GM18868 (cell line): ENCODE data around the gene GSDMA.
"Not testable (repeated sequence)": the region's sequence is repeated elsewhere in the genome, so short reads cannot be mapped to it uniquely, and the experiment has no call there.

Experiments
- ATAC-seq: cut with Tn5 transposase; IDR thresholded peaks from one replicate; pipeline ENCODE4 v1.9.1; 2021; ENCODE audit warnings: mild to moderate bottlenecking, moderate library complexity; ENCODE audit not compliant: unreplicated experiment

The GSDMA gene

DNA sequence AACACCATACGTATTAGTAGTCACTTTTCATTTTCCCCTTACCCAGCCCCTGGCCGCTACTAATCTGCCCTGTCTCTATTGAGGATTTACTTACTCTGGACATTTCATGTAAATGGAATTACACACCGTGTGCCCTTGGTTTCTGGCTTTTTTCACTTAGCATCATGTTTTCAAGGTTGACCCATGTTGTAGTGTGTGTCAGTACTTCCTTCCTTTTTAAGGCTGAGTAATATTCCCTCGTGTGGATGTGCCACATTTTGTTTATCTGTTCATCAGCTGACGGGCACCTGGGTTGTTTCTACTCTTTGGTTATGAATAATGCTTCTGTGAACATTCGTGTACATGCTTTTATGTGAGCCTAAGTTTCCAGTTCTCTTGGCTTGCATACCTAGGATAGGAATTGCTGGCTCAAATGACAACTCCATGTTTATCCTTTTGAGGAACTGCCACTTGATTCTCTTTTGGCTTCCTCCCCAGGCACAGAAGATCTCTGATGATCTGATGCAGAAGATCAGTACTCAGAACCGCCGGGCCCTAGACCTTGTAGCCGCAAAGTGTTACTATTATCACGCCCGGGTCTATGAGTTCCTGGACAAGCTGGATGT is 25.5 kb downstream of the GSDMA start:
- no peak for ATAC-seq

DNA sequence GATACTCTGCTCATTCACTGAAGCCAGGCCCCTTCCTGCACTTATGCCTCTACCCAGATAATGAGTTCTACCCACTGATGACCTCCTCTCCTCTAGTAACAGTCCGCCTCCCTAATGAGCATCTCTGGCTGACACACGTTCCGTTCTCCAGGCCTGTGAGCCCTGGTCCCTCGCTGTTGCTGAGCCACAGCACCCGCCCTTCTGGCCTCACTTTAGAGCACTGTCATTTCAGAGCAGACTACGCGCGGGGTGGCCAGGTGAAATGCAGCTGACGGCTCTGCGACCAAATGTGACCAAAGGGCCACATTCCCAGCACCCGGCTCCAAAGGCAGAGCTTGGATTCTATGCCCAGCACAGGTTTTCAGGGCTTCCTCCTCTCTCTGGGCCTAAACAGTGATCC is 31.6 kb downstream of the GSDMA start:
- ATAC-seq = no peak

DNA sequence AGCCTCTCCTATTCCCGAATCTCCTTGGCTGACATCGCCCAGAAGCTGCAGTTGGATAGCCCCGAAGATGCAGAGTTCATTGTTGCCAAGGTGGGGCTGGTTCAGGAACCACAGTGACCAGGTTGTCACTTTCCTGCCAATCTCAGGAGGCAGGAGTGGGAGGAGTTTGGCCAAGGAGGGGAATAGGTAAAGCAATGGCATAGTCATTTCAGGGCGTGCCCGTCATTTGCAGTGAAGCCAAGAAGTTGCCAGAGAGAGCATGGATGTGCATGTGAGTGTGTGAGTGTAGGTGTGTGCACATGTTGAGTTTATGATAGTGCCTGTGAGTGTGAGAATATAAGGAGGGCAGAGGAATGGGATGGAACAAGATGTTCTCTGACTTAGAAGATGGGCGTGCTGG is 32.6 kb downstream of the GSDMA start:
- ATAC-seq = no peak

DNA sequence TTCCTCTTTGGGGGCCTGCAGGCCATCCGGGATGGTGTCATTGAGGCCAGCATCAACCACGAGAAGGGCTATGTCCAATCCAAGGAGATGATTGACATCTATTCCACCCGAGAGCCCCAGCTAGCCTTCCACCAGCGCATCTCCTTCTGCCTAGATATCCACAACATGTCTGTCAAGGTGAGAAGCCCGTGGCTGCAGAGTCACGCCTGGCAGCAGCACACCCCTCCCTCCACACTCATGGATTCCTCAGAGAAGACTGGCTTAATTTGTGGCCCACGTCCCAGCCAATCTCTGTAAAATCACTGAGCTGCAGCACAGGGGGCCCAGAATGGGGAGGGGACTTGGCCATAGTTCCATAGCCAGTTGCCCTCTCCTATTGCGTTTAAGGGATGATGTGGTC is 33.4 kb downstream of the GSDMA start:
- ATAC-seq = no peak

DNA sequence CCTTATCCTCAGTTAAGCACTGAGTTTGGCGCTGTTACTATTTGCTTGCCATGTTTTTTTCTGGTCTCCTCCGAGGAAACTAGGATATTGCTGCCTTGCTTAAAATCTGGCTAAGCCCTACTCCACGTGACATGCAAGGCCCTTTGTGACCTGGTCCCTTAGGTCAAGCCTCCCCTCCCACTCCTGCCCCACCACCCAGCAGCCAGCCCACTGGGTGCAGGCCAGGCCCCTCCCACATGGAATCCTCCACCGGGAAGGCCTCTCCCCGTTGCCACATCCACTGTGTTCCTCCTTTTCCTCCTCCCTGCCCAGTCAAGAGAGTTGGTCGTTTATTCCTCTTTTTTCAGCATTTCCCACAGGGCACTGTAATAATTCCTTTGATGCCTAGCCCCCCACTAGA is 34.0 kb downstream of the GSDMA start:
- no peak for ATAC-seq

DNA sequence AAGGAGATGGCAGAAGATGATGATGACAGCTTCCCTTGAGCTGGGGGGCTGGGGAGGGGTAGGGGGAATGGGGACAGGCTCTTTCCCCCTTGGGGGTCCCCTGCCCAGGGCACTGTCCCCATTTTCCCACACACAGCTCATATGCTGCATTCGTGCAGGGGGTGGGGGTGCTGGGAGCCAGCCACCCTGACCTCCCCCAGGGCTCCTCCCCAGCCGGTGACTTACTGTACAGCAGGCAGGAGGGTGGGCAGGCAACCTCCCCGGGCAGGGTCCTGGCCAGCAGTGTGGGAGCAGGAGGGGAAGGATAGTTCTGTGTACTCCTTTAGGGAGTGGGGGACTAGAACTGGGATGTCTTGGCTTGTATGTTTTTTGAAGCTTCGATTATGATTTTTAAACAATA is 34.7 kb downstream of the GSDMA start:
- ATAC-seq = no peak

DNA sequence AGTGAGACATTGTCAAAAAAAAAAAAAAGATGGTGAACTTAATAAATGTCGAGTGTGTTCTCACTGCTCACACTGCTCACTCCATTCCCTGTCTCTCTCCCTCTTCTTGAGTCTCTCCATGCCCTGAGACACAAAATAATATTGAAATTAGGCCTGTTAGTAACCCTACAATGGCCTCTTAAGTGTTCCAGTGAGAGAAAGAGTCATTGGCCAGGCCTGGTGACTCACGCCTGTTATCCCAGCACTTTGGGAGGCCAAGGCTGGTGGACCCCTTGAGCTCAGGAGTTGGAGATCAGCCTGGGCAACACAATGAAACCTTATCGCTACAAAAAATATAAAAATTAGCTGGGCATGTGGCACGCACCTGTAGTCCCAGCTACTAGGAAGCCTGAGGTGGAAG is 36.3 kb downstream of the GSDMA start:
- no peak for ATAC-seq

DNA sequence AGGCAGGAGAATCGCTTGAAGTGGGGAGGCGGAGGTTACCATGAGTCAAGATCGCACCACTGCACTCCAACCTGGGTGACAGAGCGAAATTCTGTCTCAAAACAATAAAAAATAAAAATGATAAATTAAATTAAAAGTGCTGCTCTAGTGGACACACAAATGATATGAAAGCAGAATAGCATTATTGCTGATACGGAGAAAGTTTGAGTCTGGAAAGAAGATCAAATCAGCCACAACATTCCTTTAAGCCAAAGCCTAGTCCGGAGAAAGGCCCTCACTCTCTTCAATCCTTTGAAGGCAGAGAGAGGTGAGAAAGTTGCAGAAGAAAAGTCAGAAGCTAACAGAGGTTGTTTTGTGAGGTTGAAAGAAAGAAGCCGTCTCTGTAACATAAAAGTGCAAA is 37.4 kb downstream of the GSDMA start:
- no peak for ATAC-seq

DNA sequence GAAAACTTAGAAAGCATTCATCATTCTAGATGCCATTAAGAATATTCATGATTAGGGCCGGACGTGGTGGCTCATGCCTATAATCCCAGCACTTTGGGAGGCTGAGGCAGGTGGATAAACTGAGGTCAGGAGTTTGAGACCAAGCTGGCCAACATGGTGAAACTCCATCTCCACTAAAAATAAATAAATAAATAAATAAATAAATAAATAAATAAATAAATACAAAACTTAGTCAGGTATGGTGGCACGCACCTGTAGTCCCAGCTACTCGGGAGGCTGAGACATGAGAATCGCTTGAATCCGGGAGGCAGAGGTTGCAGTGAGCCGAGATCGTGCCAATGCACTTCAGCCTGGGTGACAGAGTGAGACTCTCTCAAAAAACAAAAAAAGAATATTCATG is 38.5 kb downstream of the GSDMA start:
- ATAC-seq = not testable (repeated sequence)

DNA sequence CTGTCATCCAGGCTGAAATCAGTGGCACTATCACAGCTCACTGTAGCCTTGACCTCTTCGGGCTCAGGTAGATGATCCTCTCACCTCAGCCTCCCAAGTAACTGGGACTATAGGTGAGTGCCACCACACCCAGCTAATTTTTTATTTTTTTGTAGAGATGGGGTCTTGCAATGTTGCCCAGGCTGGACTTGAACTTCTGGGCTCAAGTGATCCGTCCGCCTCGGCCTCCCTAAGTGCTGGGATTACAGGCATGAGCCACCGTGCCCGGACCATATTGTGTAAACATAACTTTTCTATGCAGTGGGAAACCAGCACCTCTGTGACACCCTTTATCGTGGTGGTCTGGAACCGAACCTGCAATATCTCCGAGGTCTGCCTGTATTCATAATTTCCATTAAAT is 41.3 kb downstream of the GSDMA start:
- ATAC-seq = no peak

DNA sequence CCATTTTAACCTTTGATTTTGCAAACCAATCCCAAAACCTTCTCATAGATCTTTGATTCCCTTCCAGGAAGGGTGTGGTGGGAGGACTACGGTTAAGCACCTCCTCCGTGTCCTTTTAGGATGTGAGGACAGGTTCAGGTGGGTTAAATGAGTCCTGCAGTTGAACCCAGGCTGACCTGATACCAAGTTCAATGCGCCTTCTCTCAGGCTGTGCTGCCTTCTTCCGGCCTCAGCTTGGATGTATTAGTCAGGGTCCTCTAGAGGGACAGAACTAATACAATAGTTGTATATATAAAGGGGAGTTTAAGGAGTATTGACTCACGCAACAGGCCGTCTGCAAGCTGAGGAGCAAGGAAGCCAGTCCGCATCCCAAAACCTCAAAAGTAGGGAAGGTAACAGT is 41.9 kb downstream of the GSDMA start:
- no peak for ATAC-seq

DNA sequence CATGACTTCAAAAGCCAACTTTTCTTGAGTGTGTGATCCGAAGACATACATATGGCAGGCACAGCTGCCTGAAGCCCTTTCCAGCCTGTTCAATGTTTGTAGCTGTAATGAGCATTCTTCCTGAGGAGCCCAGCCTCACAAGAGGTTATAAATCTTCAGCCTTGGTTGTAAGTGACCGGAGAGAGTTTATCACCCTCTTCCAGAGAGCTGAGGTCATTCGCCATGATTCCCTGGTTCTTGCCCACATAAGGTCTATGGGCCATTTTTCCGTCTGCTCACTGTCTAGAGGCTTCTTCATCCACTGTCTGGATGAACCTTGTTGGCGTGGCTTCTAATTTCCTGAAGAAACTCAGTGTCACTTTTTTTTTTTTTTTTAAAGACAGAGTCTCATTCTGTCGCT is 42.7 kb downstream of the GSDMA start:
- ATAC-seq = no peak

DNA sequence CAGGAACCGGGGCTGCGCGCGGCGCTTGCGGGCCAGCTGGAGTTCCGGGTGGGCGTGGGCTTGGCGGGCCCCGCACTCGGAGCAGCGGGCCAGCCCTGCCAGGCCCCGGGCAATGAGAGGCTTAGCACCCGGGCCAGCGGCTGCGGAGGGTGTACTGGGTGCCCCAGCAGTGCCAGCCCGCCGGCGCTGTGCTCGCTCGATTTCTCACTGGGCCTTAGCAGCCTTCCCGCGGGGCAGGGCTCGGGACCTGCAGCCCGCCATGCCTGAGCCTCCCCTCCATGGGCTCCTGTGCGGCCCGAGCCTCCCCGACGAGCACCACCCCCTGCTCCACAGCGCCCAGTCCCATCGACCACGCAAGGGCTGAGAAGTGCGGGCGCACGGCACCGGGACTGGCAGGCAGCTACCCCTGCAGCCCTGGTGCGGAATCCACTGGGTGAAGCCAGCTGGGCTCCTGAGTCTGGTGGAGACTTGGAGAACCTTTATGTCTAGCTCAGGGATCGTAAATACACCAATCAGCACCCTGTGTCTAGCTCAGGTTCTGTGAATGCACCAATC is 48.2 kb downstream of the GSDMA start:
- not testable (repeated sequence) for ATAC-seq

DNA sequence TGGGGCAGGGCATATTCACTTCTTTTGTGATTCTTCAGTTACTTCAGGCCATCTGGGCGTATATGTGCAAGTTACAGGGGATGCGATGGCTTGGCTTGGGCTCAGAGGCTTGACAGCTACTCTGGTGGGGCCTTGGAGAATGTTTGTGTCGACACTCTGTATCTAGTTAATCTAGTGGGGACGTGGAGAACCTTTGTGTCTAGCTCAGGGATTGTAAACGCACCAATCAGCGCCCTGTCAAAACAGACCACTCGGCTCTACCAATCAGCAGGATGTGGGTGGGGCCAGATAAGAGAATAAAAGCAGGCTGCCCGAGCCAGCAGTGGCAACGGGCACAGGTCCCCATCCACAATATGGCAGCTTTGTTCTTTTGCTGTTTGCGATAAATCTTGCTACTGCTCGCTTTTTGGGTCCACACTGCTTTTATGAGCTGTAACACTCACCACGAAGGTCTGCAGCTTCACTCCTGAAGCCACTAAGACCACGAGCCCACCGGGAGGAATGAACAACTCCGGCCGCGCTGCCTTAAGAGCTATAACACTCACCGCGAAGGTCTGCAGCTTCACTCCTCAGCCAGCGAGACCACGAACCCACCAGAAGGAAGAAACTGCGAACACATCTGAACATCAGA is 49.3 kb downstream of the GSDMA start:
- ATAC-seq = not testable (repeated sequence)

DNA sequence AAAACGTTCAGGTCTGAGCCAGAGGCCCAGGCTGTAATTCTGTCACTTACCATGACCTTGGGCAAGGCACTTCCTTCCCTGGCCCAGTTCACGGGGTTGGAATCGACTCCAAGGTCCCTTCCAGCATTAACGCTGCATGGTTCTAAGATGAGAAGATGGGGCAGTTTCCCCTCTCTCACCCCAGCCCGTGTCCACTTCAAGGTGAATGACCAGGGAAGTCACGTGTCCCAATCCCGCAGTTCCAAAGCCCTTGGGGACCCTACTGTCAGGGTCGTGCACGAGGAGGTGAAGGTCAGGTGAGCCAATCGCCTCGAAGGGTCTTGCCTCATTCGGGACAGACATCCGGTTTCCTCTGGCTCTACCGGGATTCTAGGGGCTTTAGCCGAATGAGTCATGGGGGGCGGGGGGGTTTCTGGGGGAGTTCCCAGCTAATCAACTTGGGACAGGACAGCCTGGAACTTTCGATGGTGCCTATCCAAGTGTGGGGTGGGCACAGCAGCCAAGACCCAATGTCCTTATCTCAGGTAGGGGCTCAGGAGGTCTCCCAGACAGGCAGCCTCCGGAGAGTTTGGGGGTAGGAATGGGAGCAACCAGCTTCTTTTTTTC is 51.7 kb downstream of the GSDMA start:
- ATAC-seq = no peak

DNA sequence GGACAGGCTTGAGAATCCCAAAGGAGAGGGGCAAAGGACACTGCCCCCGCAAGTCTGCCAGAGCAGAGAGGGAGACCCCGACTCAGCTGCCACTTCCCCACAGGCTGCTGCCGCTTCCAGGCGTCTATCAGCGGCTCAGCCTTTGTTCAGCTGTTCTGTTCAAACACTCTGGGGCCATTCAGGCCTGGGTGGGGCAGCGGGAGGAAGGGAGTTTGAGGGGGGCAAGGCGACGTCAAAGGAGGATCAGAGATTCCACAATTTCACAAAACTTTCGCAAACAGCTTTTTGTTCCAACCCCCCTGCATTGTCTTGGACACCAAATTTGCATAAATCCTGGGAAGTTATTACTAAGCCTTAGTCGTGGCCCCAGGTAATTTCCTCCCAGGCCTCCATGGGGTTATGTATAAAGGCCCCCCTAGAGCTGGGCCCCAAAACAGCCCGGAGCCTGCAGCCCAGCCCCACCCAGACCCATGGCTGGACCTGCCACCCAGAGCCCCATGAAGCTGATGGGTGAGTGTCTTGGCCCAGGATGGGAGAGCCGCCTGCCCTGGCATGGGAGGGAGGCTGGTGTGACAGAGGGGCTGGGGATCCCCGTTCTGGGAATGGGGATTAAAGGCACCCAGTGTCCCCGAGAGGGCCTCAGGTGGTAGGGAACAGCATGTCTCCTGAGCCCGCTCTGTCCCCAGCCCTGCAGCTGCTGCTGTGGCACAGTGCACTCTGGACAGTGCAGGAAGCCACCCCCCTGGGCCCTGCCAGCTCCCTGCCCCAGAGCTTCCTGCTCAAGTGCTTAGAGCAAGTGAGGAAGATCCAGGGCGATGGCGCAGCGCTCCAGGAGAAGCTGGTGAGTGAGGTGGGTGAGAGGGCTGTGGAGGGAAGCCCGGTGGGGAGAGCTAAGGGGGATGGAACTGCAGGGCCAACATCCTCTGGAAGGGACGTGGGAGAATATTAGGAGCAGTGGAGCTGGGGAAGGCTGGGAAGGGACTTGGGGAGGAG is 52.5 kb downstream of the GSDMA start, which contains the start of gene CSF3:
Gene CSF3 (plus strand): TSS at position 436 of the 993 bp plus-strand sequence. CDS start 35 bp downstream, at position 471.
- ATAC-seq = no peak

DNA sequence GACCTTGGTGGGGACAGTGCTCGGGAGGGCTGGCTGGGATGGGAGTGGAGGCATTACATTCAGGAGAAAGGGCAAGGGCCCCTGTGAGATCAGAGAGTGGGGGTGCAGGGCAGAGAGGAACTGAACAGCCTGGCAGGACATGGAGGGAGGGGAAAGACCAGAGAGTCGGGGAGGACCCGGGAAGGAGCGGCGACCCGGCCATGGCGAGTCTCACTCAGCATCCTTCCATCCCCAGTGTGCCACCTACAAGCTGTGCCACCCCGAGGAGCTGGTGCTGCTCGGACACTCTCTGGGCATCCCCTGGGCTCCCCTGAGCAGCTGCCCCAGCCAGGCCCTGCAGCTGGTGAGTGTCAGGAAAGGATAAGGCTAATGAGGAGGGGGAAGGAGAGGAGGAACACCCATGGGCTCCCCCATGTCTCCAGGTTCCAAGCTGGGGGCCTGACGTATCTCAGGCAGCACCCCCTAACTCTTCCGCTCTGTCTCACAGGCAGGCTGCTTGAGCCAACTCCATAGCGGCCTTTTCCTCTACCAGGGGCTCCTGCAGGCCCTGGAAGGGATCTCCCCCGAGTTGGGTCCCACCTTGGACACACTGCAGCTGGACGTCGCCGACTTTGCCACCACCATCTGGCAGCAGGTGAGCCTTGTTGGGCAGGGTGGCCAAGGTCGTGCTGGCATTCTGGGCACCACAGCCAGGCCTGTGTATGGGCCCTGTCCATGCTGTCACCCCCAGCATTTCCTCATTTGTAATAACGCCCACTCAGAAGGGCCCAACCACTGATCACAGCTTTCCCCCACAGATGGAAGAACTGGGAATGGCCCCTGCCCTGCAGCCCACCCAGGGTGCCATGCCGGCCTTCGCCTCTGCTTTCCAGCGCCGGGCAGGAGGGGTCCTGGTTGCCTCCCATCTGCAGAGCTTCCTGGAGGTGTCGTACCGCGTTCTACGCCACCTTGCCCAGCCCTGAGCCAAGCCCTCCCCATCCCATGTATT is 53.5 kb downstream of the GSDMA start:
- ATAC-seq = no peak

DNA sequence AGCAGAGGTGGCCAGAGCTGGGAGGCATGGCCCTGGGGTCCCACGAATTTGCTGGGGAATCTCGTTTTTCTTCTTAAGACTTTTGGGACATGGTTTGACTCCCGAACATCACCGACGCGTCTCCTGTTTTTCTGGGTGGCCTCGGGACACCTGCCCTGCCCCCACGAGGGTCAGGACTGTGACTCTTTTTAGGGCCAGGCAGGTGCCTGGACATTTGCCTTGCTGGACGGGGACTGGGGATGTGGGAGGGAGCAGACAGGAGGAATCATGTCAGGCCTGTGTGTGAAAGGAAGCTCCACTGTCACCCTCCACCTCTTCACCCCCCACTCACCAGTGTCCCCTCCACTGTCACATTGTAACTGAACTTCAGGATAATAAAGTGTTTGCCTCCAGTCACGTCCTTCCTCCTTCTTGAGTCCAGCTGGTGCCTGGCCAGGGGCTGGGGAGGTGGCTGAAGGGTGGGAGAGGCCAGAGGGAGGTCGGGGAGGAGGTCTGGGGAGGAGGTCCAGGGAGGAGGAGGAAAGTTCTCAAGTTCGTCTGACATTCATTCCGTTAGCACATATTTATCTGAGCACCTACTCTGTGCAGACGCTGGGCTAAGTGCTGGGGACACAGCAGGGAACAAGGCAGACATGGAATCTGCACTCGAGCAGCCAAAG is 54.7 kb downstream of the GSDMA start:
- ATAC-seq = no peak
